ENCODE results near the gene TNK1. TPM values are rescaled to one million over a fixed set of nuclear protein-coding genes. Genes with fewer than 3 reads are reported as not detected.

TNK1 gene
- total and polyA plus RNA-seq, 9 of the 15 experiments (the other 6 are each of a cell fraction or from before 2014, with no cell fraction given) = 0.28 to 5.2 (median 2.1) TPM

DNA sequence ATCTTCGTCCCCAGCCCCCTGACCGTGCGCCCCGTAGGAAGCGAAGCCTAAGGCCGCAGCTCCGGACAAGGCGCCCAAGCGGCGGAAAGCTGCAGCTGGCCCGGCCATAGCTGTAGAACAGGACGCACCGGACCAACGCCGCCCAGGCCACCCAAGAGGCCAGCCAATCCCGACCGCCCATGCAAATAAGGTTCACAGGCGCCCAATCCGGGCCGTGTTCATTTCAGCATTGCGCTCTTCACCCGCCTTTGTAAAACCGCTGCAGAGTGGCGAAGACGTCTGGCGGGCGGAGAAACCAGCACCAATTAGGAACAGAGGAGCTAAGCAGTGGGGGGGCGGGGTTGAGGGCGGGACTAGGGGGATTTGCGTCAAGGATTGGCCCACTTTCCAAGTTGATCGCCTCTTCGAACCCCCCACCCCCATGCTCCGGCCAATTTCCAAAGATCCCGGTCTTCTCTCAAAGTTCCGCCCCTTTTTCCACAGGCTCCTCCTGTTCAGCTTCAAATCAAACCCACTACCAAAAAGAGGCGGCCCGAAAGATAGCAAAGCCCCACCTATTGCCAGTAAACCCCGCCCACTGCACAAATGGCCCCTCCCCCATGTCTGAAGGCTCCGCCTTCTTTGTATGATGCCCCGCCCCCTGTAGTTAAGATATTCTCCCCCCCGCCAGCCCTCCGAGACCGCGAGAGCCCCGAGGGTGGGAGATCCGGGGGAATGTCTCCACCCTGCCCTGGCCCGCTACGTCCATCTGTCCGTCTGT, 23.3 kb downstream of the TNK1 start, which contains the start of gene TMEM256 (continued):
- TF ChIP-seq, protein P1, sequence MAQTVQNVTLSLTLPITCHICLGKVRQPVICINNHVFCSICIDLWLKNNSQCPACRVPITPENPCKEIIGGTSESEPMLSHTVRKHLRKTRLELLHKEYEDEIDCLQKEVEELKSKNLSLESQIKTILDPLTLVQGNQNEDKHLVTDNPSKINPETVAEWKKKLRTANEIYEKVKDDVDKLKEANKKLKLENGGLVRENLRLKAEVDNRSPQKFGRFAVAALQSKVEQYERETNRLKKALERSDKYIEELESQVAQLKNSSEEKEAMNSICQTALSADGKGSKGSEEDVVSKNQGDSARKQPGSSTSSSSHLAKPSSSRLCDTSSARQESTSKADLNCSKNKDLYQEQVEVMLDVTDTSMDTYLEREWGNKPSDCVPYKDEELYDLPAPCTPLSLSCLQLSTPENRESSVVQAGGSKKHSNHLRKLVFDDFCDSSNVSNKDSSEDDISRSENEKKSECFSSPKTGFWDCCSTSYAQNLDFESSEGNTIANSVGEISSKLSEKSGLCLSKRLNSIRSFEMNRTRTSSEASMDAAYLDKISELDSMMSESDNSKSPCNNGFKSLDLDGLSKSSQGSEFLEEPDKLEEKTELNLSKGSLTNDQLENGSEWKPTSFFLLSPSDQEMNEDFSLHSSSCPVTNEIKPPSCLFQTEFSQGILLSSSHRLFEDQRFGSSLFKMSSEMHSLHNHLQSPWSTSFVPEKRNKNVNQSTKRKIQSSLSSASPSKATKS (CRISPR knock-in tag; IDR thresholded peaks at IDR 0.05) = no peak
- TF ChIP-seq TBL1XR1 (IDR thresholded peaks at IDR 0.05; ENCODE audit: low read length in 2 of 2) (no peak), ADNP (tag; IDR thresholded peaks at IDR 0.05) (no peak), CLOCK (CRISPR knock-in tag; IDR thresholded peaks at IDR 0.05; ENCODE audit: borderline replicate concordance) (no peak), MEF2A (IDR thresholded peaks at IDR 0.05; ENCODE audit: control insufficient read depth, low read depth, low read length) (no peak), TAF1 (IDR thresholded peaks at IDR 0.05; ENCODE audit: control insufficient read depth, extremely low read depth, insufficient read depth, low read length, severe bottlenecking) (peak; percentile 70), POLR2G (IDR thresholded peaks at IDR 0.05; ENCODE audit: low read depth, low read length) (peak; percentile 97), MCM3 (IDR thresholded peaks at IDR 0.05) (no peak), FOXJ2 (tag; IDR thresholded peaks at IDR 0.05) (no peak), TFAM (CRISPR knock-in tag; conservative IDR thresholded peaks at IDR 0.05) (no peak), ZNF384 (IDR thresholded peaks at IDR 0.05; ENCODE audit: low read depth, low read length) (no peak), ZKSCAN3 (CRISPR knock-in tag; IDR thresholded peaks at IDR 0.05) (no peak), TEAD2 (tag; IDR thresholded peaks at IDR 0.05) (no peak), MAZ (CRISPR knock-in tag; conservative IDR thresholded peaks at IDR 0.05 in 1 of 2, IDR thresholded peaks at IDR 0.05 in 1 of 2) (peak in 1 of 2 experiments; percentile 43; a peak in 3 of 4 replicates), ZNF12 (CRISPR knock-in tag; IDR thresholded peaks at IDR 0.05) (no peak), ZNF124 (CRISPR knock-in tag; IDR thresholded peaks at IDR 0.05) (no peak), SRSF1 (IDR thresholded peaks at IDR 0.05; ENCODE audit: low read depth, low read length) (no peak), XRCC3 (IDR thresholded peaks at IDR 0.05) (no peak), ZFP36 (IDR thresholded peaks at IDR 0.05; ENCODE audit: low read depth, low read length, partially characterized antibody) (no peak), SAFB (IDR thresholded peaks at IDR 0.05; ENCODE audit: borderline replicate concordance, low read depth, low read length) (no peak), ZNF445 (CRISPR knock-in tag; IDR thresholded peaks at IDR 0.05; ENCODE audit: low read depth) (no peak)
- TF ChIP-seq, protein P2, sequence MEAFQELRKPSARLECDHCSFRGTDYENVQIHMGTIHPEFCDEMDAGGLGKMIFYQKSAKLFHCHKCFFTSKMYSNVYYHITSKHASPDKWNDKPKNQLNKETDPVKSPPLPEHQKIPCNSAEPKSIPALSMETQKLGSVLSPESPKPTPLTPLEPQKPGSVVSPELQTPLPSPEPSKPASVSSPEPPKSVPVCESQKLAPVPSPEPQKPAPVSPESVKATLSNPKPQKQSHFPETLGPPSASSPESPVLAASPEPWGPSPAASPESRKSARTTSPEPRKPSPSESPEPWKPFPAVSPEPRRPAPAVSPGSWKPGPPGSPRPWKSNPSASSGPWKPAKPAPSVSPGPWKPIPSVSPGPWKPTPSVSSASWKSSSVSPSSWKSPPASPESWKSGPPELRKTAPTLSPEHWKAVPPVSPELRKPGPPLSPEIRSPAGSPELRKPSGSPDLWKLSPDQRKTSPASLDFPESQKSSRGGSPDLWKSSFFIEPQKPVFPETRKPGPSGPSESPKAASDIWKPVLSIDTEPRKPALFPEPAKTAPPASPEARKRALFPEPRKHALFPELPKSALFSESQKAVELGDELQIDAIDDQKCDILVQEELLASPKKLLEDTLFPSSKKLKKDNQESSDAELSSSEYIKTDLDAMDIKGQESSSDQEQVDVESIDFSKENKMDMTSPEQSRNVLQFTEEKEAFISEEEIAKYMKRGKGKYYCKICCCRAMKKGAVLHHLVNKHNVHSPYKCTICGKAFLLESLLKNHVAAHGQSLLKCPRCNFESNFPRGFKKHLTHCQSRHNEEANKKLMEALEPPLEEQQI (IDR thresholded peaks at IDR 0.05) = no peak
